Panc1 (cell line): ENCODE measurements around the gene INAVA. TPM values are rescaled to one million over a fixed set of nuclear protein-coding genes. Genes with fewer than 3 reads are reported as not detected.

Source experiments
- ATAC-seq: fragments of 200-7000 bp; cut with Tn5 transposase; 2 replicates; pipeline ENCODE4 v1.9.1; 2020; ENCODE audit warnings: mild to moderate bottlenecking, moderate library complexity
- BruUV-seq: library from RNA; stranded (reverse); fragments of 400-500 nt; replicated peaks from 2 replicates; lab custom pipeline; 2021; lab: Mats Ljungman, UMichigan
- CTCF ChIA-PET: fragments of 300-600 bp; sonication (Branson Sonifier 250); formaldehyde crosslinking; loops from one replicate; lab custom pipeline; 2022; ENCODE audit warnings: antibody characterized with exemption; lab: Charles Lee
- POLR2A ChIA-PET: fragments of 300-600 bp; sonication (Branson Sonifier 250); formaldehyde crosslinking; loops from one replicate; lab custom pipeline; 2022; ENCODE audit warnings: antibody characterized with exemption; lab: Charles Lee
- DNase-seq: peaks from one replicate; pipeline ENCODE4 v3.0.0-alpha.2; 2010; ENCODE audit warnings: low read depth, low spot score
- H3K27ac ChIP-seq: 2 replicates; pipeline ENCODE4 v1.5.1; 2011; ENCODE audit warnings: mild to moderate bottlenecking, low read length, inconsistent platforms
- H3K27me3 ChIP-seq: fragments of 200-500 bp; sonication (Bioruptor generic); 2 replicates; pipeline ENCODE4 v1.6.0; 2014; ENCODE audit warnings: low read length, inconsistent platforms; ENCODE audit not compliant: control insufficient read depth, insufficient read depth
- H3K36me3 ChIP-seq: fragments of 200-500 bp; sonication (Bioruptor generic); 2 replicates; pipeline ENCODE4 v1.5.1; 2014; ENCODE audit warnings: inconsistent platforms, mild to moderate bottlenecking, low read length, moderate library complexity; ENCODE audit not compliant: control insufficient read depth, insufficient read depth
- H3K4me1 ChIP-seq: 2 replicates; pipeline ENCODE4 v1.5.1; 2011; ENCODE audit warnings: inconsistent platforms, mild to moderate bottlenecking, low read length, moderate library complexity; ENCODE audit not compliant: control insufficient read depth, insufficient read depth
- H3K4me3 ChIP-seq, 2 experiments: 2 replicates each; pipeline ENCODE4 v1.5.1; 2011 to 2012; ENCODE audit warnings: low read depth in 2 of 2, low read length in 2 of 2, mild to moderate bottlenecking in 2 of 2, inconsistent platforms in 1 of 2, moderate library complexity in 1 of 2
- H3K9me3 ChIP-seq: fragments of 200-500 bp; sonication (Bioruptor generic); 2 replicates; pipeline ENCODE4 v1.5.1; 2014; ENCODE audit warnings: low read depth, mild to moderate bottlenecking, inconsistent platforms, low read length, moderate library complexity; ENCODE audit not compliant: control insufficient read depth, insufficient read depth
- CTCF ChIP-seq: fragments of 450-650 bp; IDR thresholded peaks from 2 replicates; pipeline ENCODE4 v1.5.1; 2017; ENCODE audit warnings: mild to moderate bottlenecking
- POLR2AphosphoS5 ChIP-seq: IDR thresholded peaks from 2 replicates; pipeline ENCODE4 v1.6.1; 2012; ENCODE audit warnings: mild to moderate bottlenecking, low read depth, low read length, moderate library complexity
- SIN3A ChIP-seq: IDR thresholded peaks from 2 replicates; pipeline ENCODE4 v1.6.1; 2012; ENCODE audit warnings: low read depth, mild to moderate bottlenecking, low read length, moderate library complexity, borderline replicate concordance; ENCODE audit not compliant: insufficient read depth
- TCF7L2 ChIP-seq: IDR thresholded peaks from 2 replicates; pipeline ENCODE4 v1.6.1; 2011; ENCODE audit warnings: mild to moderate bottlenecking, low read depth, low read length, inconsistent platforms
- in situ Hi-C: cut with HindIII; loops from 2 replicates; pipeline ENCODE4 v1.10.0; 2016; ENCODE audit warnings: low sequenced_read_pairs, low pct_unique_long_range_greater_than_20kb
- intact Hi-C: fragments of 100-400 bp; cut with micrococcal nuclease; formaldehyde crosslinking; loops from one replicate; pipeline ENCODE4 v1.10.0; 2022; ENCODE audit not compliant: unreplicated experiment
- total RNA-seq: library from RNA; stranded (reverse); gene quantifications from one replicate; pipeline ENCODE4 v1.2.1, GENCODE V29; 2021; ENCODE audit not compliant: unreplicated experiment
- TF ChIP-seq, protein P1 (sequence below), 2 experiments: IDR thresholded peaks; 2 replicates each; pipeline ENCODE4 v1.6.1; 2011 to 2012; ENCODE audit warnings: low read depth in 2 of 2, control low read depth in 1 of 2, low read length in 1 of 2, mild to moderate bottlenecking in 1 of 2, moderate library complexity in 1 of 2; ENCODE audit not compliant: insufficient read depth in 1 of 2

INAVA gene
- total RNA-seq, 1 experiment from 2014 or later = 3.6 TPM

GRCh38 chr1:200921571-200922110 lies 26.9 kb downstream of the INAVA start:
- H3K36me3 ChIP-seq = no peaks in the 10 kb centered on the region
- ChIA-PET POLR2A (no interaction called here), CTCF (no interaction called here)
- H3K9me3 ChIP-seq = no peaks in the 10 kb centered on the region
- DNase-seq = no peak
- TF ChIP-seq CTCF (no peak), SIN3A (no peak), TCF7L2 (no peak), POLR2AphosphoS5 (no peak)
- TF ChIP-seq, protein P1, sequence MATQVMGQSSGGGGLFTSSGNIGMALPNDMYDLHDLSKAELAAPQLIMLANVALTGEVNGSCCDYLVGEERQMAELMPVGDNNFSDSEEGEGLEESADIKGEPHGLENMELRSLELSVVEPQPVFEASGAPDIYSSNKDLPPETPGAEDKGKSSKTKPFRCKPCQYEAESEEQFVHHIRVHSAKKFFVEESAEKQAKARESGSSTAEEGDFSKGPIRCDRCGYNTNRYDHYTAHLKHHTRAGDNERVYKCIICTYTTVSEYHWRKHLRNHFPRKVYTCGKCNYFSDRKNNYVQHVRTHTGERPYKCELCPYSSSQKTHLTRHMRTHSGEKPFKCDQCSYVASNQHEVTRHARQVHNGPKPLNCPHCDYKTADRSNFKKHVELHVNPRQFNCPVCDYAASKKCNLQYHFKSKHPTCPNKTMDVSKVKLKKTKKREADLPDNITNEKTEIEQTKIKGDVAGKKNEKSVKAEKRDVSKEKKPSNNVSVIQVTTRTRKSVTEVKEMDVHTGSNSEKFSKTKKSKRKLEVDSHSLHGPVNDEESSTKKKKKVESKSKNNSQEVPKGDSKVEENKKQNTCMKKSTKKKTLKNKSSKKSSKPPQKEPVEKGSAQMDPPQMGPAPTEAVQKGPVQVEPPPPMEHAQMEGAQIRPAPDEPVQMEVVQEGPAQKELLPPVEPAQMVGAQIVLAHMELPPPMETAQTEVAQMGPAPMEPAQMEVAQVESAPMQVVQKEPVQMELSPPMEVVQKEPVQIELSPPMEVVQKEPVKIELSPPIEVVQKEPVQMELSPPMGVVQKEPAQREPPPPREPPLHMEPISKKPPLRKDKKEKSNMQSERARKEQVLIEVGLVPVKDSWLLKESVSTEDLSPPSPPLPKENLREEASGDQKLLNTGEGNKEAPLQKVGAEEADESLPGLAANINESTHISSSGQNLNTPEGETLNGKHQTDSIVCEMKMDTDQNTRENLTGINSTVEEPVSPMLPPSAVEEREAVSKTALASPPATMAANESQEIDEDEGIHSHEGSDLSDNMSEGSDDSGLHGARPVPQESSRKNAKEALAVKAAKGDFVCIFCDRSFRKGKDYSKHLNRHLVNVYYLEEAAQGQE (IDR thresholded peaks at IDR 0.05; ENCODE audit: insufficient read depth in 1 of 2, low read depth in 2 of 2, low read length in 1 of 2) = no peak
- H3K27me3 ChIP-seq = no peaks in the 10 kb centered on the region
- no peak overlapping the region for H3K4me3 ChIP-seq
- H3K4me1 ChIP-seq = no peaks in the 10 kb centered on the region
- H3K27ac ChIP-seq = no peak overlapping the region
- ATAC-seq = no peak
- intact Hi-C loops (no loop called here), in situ Hi-C loops (no loop called here)
- no TSS peak for BruUV-seq

- DNase-seq (no peak), ATAC-seq (no peak)
- Histone ChIP-seq H3K9me3 (no peaks in the 10 kb centered on the region), H3K4me3 (no peak overlapping the region), H3K4me1 (no peaks in the 10 kb centered on the region), H3K27ac (no peak overlapping the region), H3K27me3 (no peaks in the 10 kb centered on the region), H3K36me3 (no peaks in the 10 kb centered on the region)
- in situ Hi-C loops = no loop called here
- intact Hi-C loops = no loop called here
- TF ChIP-seq, protein P1 (IDR thresholded peaks at IDR 0.05; ENCODE audit: insufficient read depth in 1 of 2, low read depth in 2 of 2, low read length in 1 of 2) = no peak
- TF ChIP-seq POLR2AphosphoS5 (no peak), CTCF (no peak), SIN3A (no peak), TCF7L2 (no peak)
- ChIA-PET CTCF (no interaction called here), POLR2A (no interaction called here)
- no TSS peak for BruUV-seq
Observed at GRCh38 chr1:200922406-200922805, 27.7 kb downstream of the INAVA start.
